ENCODE data around the gene MEGF6.

The MEGF6 gene

GRCh38 chr1:3474016-3474415, 137.3 kb downstream of the MEGF6 start:
- no peak for TF ChIP-seq CTCF (IDR thresholded peaks at IDR 0.05; ENCODE audit: insufficient read depth, low read depth, low read length, missing control alignments)
- DNase-seq (ENCODE audit: low read depth): no peak

GRCh38 chr1:3473381-3473844, 137.9 kb downstream of the MEGF6 start:
- DNase-seq (ENCODE audit: low read depth): no peak
- H3K4me3 ChIP-seq (ENCODE audit: low read depth, low read length): no peak overlapping the region
- TF ChIP-seq CTCF (IDR thresholded peaks at IDR 0.05; ENCODE audit: insufficient read depth, low read depth, low read length, missing control alignments): no peak

More at GRCh38 chr1:3474016-3474415, 137.3 kb downstream of the MEGF6 start:
- no peak overlapping the region for H3K4me3 ChIP-seq (ENCODE audit: low read depth, low read length)

- TF ChIP-seq CTCF (IDR thresholded peaks at IDR 0.05; ENCODE audit: insufficient read depth, low read depth, low read length, missing control alignments): no peak
- no peak overlapping the region for H3K4me3 ChIP-seq (ENCODE audit: low read depth, low read length)
- DNase-seq (ENCODE audit: low read depth): no peak
Observed at GRCh38 chr1:3472906-3473305, 138.4 kb downstream of the MEGF6 start.

GRCh38 chr1:3472088-3472850, 139.0 kb downstream of the MEGF6 start:
- DNase-seq (ENCODE audit: low read depth): no peak
- no peak for TF ChIP-seq CTCF (IDR thresholded peaks at IDR 0.05; ENCODE audit: insufficient read depth, low read depth, low read length, missing control alignments)
- H3K4me3 ChIP-seq (ENCODE audit: low read depth, low read length): no peak overlapping the region

- no peak for TF ChIP-seq CTCF (IDR thresholded peaks at IDR 0.05; ENCODE audit: insufficient read depth, low read depth, low read length, missing control alignments)
- no peak overlapping the region for H3K4me3 ChIP-seq (ENCODE audit: low read depth, low read length)
- DNase-seq (ENCODE audit: low read depth): no peak
Observed at GRCh38 chr1:3471356-3472087, 139.8 kb downstream of the MEGF6 start.

GRCh38 chr1:3470650-3471355, 140.5 kb downstream of the MEGF6 start:
- DNase-seq (ENCODE audit: low read depth): no peak
- no peak overlapping the region for H3K4me3 ChIP-seq (ENCODE audit: low read depth, low read length)
- no peak for TF ChIP-seq CTCF (IDR thresholded peaks at IDR 0.05; ENCODE audit: insufficient read depth, low read depth, low read length, missing control alignments)
